Mesodermal cell (in vitro differentiated cells): Measurements from ENCODE around the gene OR10P1.
A peak's percentile ranks its signal among the peaks of the same experiment; 100 is the strongest.

Experiments used
- H3K27ac ChIP-seq: 2 replicates; pipeline ENCODE4 v1.7.0; 2013; ENCODE audit warnings: mild to moderate bottlenecking, low read depth, low read length, moderate library complexity; ENCODE audit not compliant: severe bottlenecking
- H3K36me3 ChIP-seq: 2 replicates; pipeline ENCODE4 v1.7.1; 2013; ENCODE audit warnings: mild to moderate bottlenecking, low read length, moderate library complexity; ENCODE audit not compliant: control insufficient read depth, insufficient read depth
- H3K4me1 ChIP-seq: one replicate; pipeline ENCODE4 v1.7.1; 2013; ENCODE audit warnings: mild to moderate bottlenecking, low read length; ENCODE audit not compliant: insufficient read depth, control insufficient read depth, poor library complexity, severe bottlenecking
- H3K4me3 ChIP-seq: 2 replicates; pipeline ENCODE4 v1.7.0; 2013; ENCODE audit warnings: low read length, control low read depth, mild to moderate bottlenecking; ENCODE audit not compliant: insufficient read depth, poor library complexity, severe bottlenecking; ENCODE audit errors: extremely low read depth
- H3K9me3 ChIP-seq: 2 replicates; pipeline ENCODE4 v1.7.1; 2013; ENCODE audit warnings: mild to moderate bottlenecking, low read length, moderate library complexity; ENCODE audit not compliant: control insufficient read depth
- WGBS, 2 experiments: methylation state at CpG; one replicate each; pipeline ENCODE4 v1.1.5; 2013; ENCODE audit warnings: missing lambda C conversion rate in 2 of 2; ENCODE audit not compliant: insufficient coverage in 2 of 2; 5-methylcytosine and 5-hydroxymethylcytosine counted together

The OR10P1 gene

DNA sequence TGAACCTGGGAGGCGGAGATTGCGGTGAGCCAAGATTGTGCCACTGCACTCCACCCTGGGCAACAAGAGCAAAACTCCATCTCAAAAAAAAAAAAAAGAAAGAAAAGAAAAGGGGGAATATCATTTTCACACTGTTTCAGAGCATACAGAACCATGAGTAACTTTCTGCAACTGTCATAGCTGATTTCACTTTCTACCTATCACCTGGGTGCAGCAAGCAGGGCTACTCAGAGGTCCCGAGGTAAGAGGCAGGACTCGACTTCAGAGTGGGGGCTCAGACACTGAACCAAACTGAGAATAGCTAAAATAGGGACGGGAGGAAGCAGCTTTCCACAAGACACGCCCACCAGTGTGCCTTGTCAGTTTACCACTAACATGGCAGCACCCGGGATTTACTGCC is 29.8 kb downstream of the OR10P1 start:
- 83 to 89% methylated on average over 5 of the region's 7 CpGs for WGBS, 2 experiments
- H3K9me3 ChIP-seq: no peaks in the 10 kb centered on the region
- H3K4me3 ChIP-seq: no peak overlapping the region
- H3K27ac ChIP-seq: no peak overlapping the region
- H3K4me1 ChIP-seq: no peaks in the 10 kb centered on the region
- H3K36me3 ChIP-seq: no peaks in the 10 kb centered on the region

DNA sequence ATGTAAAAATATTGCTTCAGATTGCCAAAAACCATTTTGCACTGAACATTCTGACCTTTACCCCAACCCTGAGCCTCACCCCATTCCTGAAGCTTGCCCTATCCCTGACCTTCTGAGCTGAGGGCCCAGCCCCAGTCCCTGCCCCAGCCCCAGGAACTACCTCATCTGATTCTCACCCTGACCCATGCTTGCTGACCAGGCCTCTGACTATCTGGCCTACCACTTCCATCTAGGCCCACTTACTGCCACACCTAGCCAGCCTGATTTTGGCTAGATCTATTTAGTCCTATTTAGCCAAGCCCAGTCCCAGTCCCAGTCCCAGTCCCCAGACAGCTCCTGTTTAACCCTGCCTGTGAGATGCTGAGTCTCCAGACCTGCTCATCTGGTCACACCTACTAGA is 33.6 kb downstream of the OR10P1 start:
- no peaks in the 10 kb centered on the region for H3K9me3 ChIP-seq
- no peaks in the 10 kb centered on the region for H3K4me1 ChIP-seq
- H3K36me3 ChIP-seq: no peaks in the 10 kb centered on the region
- H3K27ac ChIP-seq: no peak overlapping the region
- H3K4me3 ChIP-seq: no peak overlapping the region

DNA sequence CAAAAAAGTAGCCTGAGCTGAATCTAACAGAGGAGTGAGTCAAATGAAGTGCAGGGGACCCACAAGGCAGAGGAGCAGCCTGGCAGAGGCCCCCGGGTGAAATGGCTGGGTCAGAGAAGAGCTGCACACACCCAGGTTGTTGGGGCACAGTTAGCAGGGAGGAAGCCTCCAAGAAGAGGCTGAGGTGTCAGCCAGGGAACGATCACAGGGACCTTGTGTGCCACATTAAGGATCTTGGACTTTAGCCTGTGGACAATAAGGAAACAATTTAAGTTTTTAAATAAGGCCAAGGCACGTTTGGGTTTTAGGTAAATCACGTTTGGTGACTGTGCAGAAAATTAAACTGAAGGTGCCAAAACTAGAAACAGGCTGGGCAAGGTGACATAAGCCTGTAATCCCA is 35.1 kb downstream of the OR10P1 start:
- 79 to 81% methylated on average over 4 of the region's 4 CpGs for WGBS, 2 experiments
- no peaks in the 10 kb centered on the region for H3K4me1 ChIP-seq
- no peak overlapping the region for H3K4me3 ChIP-seq
- H3K36me3 ChIP-seq: no peaks in the 10 kb centered on the region
- no peaks in the 10 kb centered on the region for H3K9me3 ChIP-seq
- H3K27ac ChIP-seq: no peak overlapping the region

DNA sequence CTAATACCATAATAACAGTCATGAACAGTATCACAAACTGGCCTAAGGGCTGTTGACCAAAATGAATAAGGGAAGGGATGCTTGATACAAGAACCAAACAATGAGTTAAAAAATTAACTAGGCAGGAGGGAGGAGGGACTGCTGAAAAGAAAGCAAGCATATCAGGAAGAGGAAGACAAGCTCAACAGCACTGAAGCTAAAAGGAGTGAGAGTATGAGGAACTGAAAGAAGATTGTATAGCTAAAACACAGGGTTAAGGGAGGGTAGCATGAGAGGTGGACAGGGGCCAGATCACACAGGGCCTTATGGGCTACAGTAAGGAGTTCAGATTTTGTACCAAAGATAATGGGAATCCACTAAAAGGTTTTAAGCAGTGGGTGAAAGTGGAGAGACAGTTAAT is 36.9 kb downstream of the OR10P1 start:
- Histone ChIP-seq H3K9me3 (no peaks in the 10 kb centered on the region), H3K36me3 (no peaks in the 10 kb centered on the region), H3K4me1 (no peaks in the 10 kb centered on the region), H3K27ac (no peak overlapping the region), H3K4me3 (no peak overlapping the region)

DNA sequence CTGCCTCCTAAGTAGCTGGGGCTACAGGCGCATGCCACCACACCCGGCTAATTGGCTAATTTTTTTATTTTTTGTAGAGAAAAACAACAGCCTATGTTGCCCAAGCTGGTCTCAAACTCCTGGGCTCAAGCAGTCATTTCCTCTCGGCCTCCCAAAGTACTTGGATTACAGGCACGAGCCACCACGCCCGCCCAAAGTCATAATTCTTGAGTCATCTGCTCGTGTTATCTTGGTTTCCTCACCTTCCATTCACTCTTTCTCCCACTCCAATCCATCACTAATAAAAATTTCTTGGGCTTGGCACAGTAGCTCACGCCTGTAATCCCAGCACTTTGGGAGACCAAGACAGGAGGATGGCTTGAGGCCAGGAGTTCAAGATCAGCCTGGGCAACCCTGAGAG is 39.0 kb downstream of the OR10P1 start:
- Histone ChIP-seq H3K9me3 (no peaks in the 10 kb centered on the region), H3K4me3 (no peak overlapping the region), H3K4me1 (no peaks in the 10 kb centered on the region), H3K27ac (no peak overlapping the region), H3K36me3 (no peaks in the 10 kb centered on the region)
- WGBS, 2 experiments: 87 to 97% methylated on average over 5 to 6 of the region's 8 CpGs

DNA sequence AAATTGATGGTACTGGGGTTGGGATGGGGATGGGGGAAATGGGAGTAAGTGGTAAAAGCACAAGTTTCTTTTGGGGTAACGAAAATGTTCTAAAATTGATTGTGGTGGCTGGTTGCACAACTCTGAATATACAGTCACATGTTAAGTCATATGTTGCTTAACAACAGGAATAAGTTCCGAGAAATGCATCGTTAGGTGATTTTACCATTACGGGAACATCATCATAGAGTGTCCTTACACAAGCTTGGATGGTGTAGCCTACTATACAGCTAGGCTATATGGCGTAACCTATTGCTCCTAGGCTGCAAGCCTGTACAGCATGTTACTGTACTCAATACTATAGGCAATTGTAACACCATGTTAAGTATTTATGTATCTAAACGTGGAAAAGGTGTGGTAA is 40.0 kb downstream of the OR10P1 start:
- Histone ChIP-seq H3K9me3 (no peaks in the 10 kb centered on the region), H3K4me3 (no peak overlapping the region), H3K27ac (no peak overlapping the region), H3K4me1 (peaks cover 7% of the 10 kb centered on the region), H3K36me3 (no peaks in the 10 kb centered on the region)
- whole genome bisulfite sequencing, 2 experiments: 90 to 91% methylated on average over 2 to 4 of the region's 6 CpGs

DNA sequence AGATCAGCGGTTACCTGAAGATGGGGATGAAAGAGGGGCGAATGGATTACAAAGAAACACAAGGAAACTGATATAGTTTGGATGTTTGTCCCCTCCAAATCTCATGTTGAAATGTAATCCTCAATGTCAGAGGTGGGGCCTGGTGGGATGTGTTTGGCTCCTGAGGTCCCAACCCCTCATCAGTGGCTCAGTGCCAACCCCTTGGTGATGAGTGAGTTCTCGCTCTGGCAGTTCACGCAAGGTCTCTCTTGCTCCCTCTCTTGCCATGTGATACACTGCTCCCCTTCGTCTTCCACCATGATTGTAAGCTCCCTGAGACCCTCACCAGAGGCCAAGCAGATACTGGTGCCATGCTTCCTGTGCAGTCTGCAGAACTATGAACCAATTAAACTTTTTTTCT is 43.0 kb downstream of the OR10P1 start:
- Histone ChIP-seq H3K36me3 (peaks cover under 1% of the 10 kb centered on the region), H3K4me3 (no peak overlapping the region), H3K27ac (no peak overlapping the region), H3K9me3 (no peaks in the 10 kb centered on the region), H3K4me1 (peaks cover 8% of the 10 kb centered on the region)
- 95 to 97% methylated on average over 5 of the region's 5 CpGs for WGBS, 2 experiments

DNA sequence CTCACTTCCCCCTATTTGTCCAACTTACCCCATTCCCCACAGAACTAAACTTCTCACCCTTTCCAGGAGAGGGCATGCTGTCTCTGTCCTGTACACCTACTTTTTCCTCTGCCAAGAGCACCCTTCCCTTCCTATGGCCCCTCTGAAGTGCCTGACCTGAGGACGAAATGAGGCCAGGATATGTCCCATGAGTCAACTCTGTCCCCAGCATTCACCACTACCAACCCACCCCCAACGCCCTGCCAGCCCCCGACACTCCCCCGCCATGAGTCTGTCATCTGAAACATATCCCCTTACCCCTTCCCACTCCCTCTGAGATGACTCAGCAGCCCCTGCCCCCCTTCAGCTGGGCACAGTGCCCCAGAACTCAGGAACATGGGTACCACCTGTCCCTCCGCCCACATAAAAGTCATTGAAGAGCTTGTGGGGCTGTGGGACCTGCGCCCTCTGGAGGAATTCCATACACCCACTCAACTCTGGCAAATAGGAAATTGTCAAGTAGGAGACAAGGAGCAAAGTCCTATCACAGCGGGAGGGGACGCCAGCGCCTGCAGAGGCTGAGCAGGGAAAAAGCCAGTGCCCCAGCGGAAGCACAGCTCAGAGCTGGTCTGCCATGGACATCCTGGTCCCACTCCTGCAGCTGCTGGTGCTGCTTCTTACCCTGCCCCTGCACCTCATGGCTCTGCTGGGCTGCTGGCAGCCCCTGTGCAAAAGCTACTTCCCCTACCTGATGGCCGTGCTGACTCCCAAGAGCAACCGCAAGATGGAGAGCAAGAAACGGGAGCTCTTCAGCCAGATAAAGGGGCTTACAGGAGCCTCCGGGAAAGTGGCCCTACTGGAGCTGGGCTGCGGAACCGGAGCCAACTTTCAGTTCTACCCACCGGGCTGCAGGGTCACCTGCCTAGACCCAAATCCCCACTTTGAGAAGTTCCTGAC is 44.7 kb downstream of the OR10P1 start:
- Histone ChIP-seq H3K9me3 (no peaks in the 10 kb centered on the region), H3K4me3 (no peak overlapping the region), H3K4me1 (peaks cover 8% of the 10 kb centered on the region), H3K36me3 (peaks cover 7% of the 10 kb centered on the region), H3K27ac (peak overlapping the region; percentile 43)
- WGBS, 2 experiments: 42 to 52% methylated on average over 11 to 12 of the region's 17 CpGs

DNA sequence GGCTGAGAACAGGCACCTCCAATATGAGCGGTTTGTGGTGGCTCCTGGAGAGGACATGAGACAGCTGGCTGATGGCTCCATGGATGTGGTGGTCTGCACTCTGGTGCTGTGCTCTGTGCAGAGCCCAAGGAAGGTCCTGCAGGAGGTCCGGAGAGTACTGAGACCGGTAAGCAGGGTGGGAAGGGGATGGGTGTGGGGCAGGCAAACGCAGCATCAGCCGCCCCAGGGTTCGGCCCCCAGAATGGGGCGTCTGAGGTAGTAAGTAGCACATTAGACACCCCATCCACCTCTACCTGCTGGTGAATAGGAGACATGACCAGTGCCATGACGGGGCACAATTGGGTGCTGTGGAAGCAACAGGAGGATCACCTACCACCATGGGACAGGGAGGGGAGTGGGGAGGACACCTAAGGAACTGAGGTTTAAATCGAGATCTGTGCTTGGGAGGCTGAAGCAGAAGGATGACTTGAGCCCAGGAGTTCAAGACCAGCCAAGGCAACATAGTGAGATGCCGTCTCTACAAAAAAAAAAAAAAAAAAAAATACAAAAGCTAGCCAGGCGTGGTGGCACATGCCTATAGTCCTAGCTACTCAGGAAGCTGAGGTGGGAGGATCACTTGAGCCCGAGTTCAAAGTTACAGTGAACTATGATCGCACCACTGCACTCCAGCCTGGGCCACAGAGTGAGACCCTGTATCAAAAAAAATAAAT is 45.5 kb downstream of the OR10P1 start:
- WGBS, 2 experiments: 91 to 100% methylated on average over 2 to 9 of the region's 13 CpGs
- peak overlapping the region; percentile 43 for H3K27ac ChIP-seq
- H3K36me3 ChIP-seq: peaks cover 7% of the 10 kb centered on the region
- no peak overlapping the region for H3K4me3 ChIP-seq
- no peaks in the 10 kb centered on the region for H3K9me3 ChIP-seq
- H3K4me1 ChIP-seq: peaks cover 8% of the 10 kb centered on the region

DNA sequence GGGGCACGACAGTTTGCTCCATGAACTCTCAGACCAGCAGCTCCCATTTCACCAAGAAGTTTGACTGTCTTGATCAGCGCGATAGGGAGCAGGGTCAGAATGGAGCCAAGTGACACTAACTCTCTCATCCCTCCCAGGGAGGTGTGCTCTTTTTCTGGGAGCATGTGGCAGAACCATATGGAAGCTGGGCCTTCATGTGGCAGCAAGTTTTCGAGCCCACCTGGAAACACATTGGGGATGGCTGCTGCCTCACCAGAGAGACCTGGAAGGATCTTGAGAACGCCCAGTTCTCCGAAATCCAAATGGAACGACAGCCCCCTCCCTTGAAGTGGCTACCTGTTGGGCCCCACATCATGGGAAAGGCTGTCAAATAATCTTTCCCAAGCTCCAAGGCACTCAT is 47.0 kb downstream of the OR10P1 start:
- H3K4me1 ChIP-seq: peaks cover 8% of the 10 kb centered on the region
- H3K4me3 ChIP-seq: no peak overlapping the region
- H3K27ac ChIP-seq: no peak overlapping the region
- no peaks in the 10 kb centered on the region for H3K9me3 ChIP-seq
- peaks cover 9% of the 10 kb centered on the region for H3K36me3 ChIP-seq
- WGBS, 2 experiments: 76 to 86% methylated on average over 7 of the region's 7 CpGs

DNA sequence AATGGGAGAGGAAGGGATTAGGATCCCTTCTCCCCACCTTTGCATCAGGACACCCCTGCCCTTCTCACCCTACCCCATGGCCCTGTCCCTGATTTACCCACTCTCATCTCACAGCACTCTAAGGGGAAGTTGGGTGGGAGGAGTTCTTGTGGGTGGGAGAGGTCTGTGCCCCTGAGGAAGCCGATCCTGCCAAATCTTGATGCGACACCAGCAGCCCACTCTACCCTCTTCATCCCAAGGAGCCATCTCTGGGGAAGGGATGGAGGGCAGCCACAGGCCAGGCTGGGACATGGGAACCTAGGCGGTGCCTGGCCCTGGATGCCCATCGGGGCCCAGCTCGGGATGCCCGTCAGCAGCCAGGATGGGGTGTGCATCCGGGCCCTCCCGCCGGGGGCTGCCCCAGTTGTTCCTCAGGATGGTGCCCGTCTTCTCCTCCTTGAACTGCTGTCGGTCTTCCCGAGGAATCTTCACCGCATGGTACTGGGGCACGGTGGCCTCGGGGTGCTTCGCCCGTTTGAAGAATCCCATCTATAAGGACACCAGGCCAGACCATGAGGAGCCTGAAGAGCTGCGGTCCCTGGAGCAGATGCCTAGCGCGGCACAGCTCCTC is 48.2 kb downstream of the OR10P1 start:
- Histone ChIP-seq H3K4me1 (peaks cover 8% of the 10 kb centered on the region), H3K36me3 (peaks cover 9% of the 10 kb centered on the region), H3K4me3 (no peak overlapping the region), H3K9me3 (no peaks in the 10 kb centered on the region), H3K27ac (no peak overlapping the region)
- 95 to 96% methylated on average over 7 to 12 of the region's 20 CpGs for WGBS, 2 experiments
